Lung (tissue), 12 donors: ENCODE results near the gene LUC7L. TPM values are rescaled to one million over a fixed set of nuclear protein-coding genes. Genes with fewer than 3 reads are reported as not detected.
"Not testable (repeated sequence)": the region's sequence is repeated elsewhere in the genome, so short reads cannot be mapped to it uniquely, and the experiment has no call there.

Experiments used
- ATAC-seq: fragments of 200-7000 bp; cut with Tn5 transposase; one replicate; pipeline ENCODE4 v1.9.1; 2020; ENCODE audit warnings: moderate number of reproducible peaks; ENCODE audit not compliant: insufficient read depth, low FRiP score
- DNase-seq, 3 donors: peaks; one replicate each; pipeline ENCODE4 v3.0.0-alpha.2; 2013 to 2017
- H3K27ac ChIP-seq, 2 donors: one replicate each; pipeline ENCODE4 v1.5.1; 2013; ENCODE audit warnings: mild to moderate bottlenecking in 2 of 2, moderate library complexity in 2 of 2, control low read depth in 1 of 2, inconsistent platforms in 1 of 2, low read depth in 1 of 2, low read length in 1 of 2
- H3K27me3 ChIP-seq, 3 donors: one replicate each; pipeline ENCODE4 v1.5.1; 2013; ENCODE audit warnings: low read length in 2 of 3; ENCODE audit not compliant: control insufficient read depth in 3 of 3, insufficient read depth in 3 of 3
- H3K36me3 ChIP-seq, 4 donors: one replicate each; pipeline ENCODE4 v1.5.1; 2013; ENCODE audit warnings: low read length in 4 of 4, mild to moderate bottlenecking in 1 of 4, moderate library complexity in 1 of 4; ENCODE audit not compliant: control insufficient read depth in 4 of 4, insufficient read depth in 4 of 4
- H3K4me1 ChIP-seq, 5 donors: one replicate each; pipeline ENCODE4 v1.5.1; 2013; ENCODE audit warnings: low read length in 5 of 5, mild to moderate bottlenecking in 2 of 5, moderate library complexity in 1 of 5; ENCODE audit not compliant: control insufficient read depth in 5 of 5, insufficient read depth in 5 of 5
- H3K4me3 ChIP-seq: one replicate; pipeline ENCODE4 v1.5.1; 2013; ENCODE audit warnings: mild to moderate bottlenecking, control low read depth, moderate library complexity
- H3K9ac ChIP-seq, 2 donors: one replicate each; pipeline ENCODE4 v1.5.1; 2013; ENCODE audit warnings: low read length in 2 of 2, control low read depth in 1 of 2; ENCODE audit not compliant: insufficient read depth in 1 of 2
- H3K9me3 ChIP-seq, 4 donors: one replicate each; pipeline ENCODE4 v1.5.1; 2013; ENCODE audit warnings: low read length in 3 of 4, mild to moderate bottlenecking in 1 of 4, moderate library complexity in 1 of 4; ENCODE audit not compliant: control insufficient read depth in 4 of 4, insufficient read depth in 3 of 4
- WGBS, 2 donors: extraction: QIAGEN DNeasy Blood & Tissue Kit; methylation state at CpG; one replicate each; pipeline ENCODE4 v1.1.7; 2013; 5-methylcytosine and 5-hydroxymethylcytosine counted together
- polyA plus RNA-seq, 2 donors: library from polyadenylated mRNA; stranded (reverse); fragments of 200-250 nt; gene quantifications; one replicate each; pipeline ENCODE4 v1.2.1, GENCODE V29; 2013
- total RNA-seq, 2 donors: library from RNA; depleted of rRNA in 1 of 2; stranded (reverse); fragments of >200 nt in 1 of 2; gene quantifications; one replicate each; pipeline ENCODE4 v1.2.1, GENCODE V29; 2014 to 2021
- TF ChIP-seq, protein P1 (sequence below): IDR thresholded peaks from 2 replicates; pipeline ENCODE4 v1.5.1; 2012; ENCODE audit warnings: mild to moderate bottlenecking; ENCODE audit errors: control extremely low read depth, extremely low read depth
- donor health status: control.
- donor health status: control.
- donor health status: Bipolar disorder and iron deficiency.
- donor health status: healthy.
- donor health status: DM: yes; HTN: yes; CAD: no.

Gene LUC7L
- total and polyA plus RNA-seq, 4 donors = 35.2 to 115 (median 80.8) TPM

DNA sequence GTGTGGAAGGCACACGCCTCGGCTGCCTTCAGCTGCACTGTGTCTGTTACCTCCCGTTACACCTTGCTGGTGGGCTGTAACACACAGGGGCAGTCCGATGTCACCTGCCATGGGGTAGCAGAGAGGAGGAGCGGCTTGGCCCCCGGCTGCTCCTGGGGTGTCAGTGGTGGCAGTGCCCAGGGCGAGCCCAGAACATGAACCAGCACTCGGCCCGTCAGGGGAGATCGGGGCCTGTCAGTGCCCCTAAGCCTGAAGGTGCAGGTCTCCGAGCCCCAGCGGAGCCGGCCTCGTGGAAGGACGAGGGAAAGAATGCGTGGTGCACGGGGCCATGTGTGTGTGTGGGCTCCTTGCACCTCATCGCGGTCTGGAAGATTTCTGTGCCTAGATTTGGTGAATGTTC is 31.1 kb upstream of the LUC7L start:
- Histone ChIP-seq H3K27ac (no peak overlapping the region), H3K4me1 (no peaks in the 10 kb centered on the region), H3K4me3 (no peak overlapping the region), H3K9ac (no peak overlapping the region), H3K36me3 (peaks cover 3 to 51% (median 16%) of the 10 kb centered on the region in 4 donors), H3K27me3 (no peaks in the 10 kb centered on the region), H3K9me3 (no peaks in the 10 kb centered on the region)
- 95 to 97% methylated on average over 19 of the region's 19 CpGs for WGBS, 2 donors
- DNase-seq (no peak), ATAC-seq (no peak)
- TF ChIP-seq, protein P1, sequence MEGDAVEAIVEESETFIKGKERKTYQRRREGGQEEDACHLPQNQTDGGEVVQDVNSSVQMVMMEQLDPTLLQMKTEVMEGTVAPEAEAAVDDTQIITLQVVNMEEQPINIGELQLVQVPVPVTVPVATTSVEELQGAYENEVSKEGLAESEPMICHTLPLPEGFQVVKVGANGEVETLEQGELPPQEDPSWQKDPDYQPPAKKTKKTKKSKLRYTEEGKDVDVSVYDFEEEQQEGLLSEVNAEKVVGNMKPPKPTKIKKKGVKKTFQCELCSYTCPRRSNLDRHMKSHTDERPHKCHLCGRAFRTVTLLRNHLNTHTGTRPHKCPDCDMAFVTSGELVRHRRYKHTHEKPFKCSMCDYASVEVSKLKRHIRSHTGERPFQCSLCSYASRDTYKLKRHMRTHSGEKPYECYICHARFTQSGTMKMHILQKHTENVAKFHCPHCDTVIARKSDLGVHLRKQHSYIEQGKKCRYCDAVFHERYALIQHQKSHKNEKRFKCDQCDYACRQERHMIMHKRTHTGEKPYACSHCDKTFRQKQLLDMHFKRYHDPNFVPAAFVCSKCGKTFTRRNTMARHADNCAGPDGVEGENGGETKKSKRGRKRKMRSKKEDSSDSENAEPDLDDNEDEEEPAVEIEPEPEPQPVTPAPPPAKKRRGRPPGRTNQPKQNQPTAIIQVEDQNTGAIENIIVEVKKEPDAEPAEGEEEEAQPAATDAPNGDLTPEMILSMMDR = no peak

DNA sequence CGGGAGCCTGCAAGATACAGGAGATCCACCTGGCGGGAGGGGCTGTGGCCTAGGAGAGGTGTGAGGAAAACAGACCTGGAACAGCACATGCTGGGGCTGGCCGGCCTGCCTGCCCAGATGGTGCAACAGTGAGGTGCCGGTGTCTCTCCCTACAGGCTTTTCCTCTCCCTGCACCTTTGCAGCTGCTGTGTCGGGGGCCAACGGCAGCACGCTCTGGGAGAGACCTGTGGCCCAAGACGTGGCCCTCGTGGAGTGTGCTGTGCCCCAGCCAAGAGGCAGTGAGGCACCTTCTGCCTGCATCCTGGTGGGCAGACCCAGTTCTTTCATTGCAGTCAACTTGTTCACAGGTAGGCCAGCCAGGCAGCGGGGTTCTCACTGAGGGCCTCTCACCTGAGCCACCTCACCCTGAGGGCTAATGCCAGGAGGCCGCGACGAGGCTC is 30.6 kb upstream of the LUC7L start:
- Histone ChIP-seq H3K9ac (no peak overlapping the region), H3K27ac (no peak overlapping the region), H3K9me3 (no peaks in the 10 kb centered on the region), H3K4me3 (no peak overlapping the region), H3K4me1 (no peaks in the 10 kb centered on the region), H3K27me3 (no peaks in the 10 kb centered on the region), H3K36me3 (peaks cover 5 to 48% (median 15%) of the 10 kb centered on the region in 4 donors)
- WGBS, 2 donors = 89 to 92% methylated on average over 13 of the region's 13 CpGs
- TF ChIP-seq, protein P1 = no peak
- ATAC-seq (no peak), DNase-seq (no peak)

DNA sequence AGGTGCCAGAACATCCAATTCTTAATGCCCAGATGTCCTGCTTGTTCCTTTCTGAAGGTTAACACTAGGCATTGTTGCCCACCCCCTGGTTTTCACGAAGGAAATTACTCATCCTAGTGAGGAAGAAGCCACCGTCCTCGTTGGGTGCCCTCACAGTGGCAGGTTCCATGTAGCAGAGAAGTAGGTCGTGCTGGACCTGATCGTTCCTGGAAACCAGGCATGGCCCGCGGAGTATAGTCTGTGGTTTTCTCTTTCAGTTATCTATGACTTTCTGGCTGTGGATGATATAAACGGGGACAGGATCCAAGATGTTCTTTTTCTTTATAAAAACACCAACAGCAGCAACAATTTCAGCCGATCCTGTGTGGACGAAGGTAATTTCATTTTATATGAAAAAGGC is 30.0 kb upstream of the LUC7L start:
- Histone ChIP-seq H3K4me3 (no peak overlapping the region), H3K27ac (no peak overlapping the region), H3K36me3 (peaks cover 5 to 42% (median 14%) of the 10 kb centered on the region in 4 donors), H3K4me1 (no peaks in the 10 kb centered on the region), H3K27me3 (no peaks in the 10 kb centered on the region), H3K9ac (no peak overlapping the region), H3K9me3 (no peaks in the 10 kb centered on the region)
- ATAC-seq (no peak), DNase-seq (no peak)
- TF ChIP-seq, protein P1 = no peak
- WGBS, 2 donors = 62 to 75% methylated on average over 10 of the region's 10 CpGs

DNA sequence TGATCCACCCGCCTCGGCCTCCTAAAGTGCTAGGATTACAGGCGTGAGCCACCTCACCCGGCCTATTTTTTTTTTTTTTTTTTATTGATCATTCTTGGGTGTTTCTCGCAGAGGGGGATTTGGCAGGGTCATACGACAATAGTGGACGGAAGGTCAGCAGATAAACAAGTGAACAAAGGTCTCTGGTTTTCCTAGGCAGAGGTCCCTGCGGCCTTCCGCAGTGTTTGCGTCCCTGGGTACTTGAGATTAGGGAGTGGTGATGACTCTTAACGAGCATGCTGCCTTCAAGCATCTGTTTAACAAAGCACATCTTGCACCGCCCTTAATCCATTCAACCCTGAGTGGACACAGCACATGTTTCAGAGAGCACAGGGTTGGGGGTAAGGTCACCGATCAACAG is 28.8 kb upstream of the LUC7L start:
- not testable (repeated sequence) for H3K4me3 ChIP-seq, DNase-seq, H3K27me3 ChIP-seq, H3K4me1 ChIP-seq, H3K9me3 ChIP-seq, H3K9ac ChIP-seq, H3K27ac ChIP-seq, ATAC-seq
- peaks cover 0 to 37% (median 11%) of the 10 kb centered on the region in 4 donors for H3K36me3 ChIP-seq
- 87 to 93% methylated on average over 9 to 10 of the region's 13 CpGs for WGBS, 2 donors
